Tibial nerve (tissue), 4 donors: ENCODE data around the gene RAB11FIP5.

Experiments used
- EP300 ChIP-seq, 2 donors: sonication (generic); formaldehyde crosslinking; IDR thresholded peaks; one replicate each; pipeline ENCODE4 v1.6.1; 2017; ENCODE audit warnings: antibody characterized with exemption in 2 of 2, mild to moderate bottlenecking in 1 of 2
- TF ChIP-seq, protein P1 (sequence below), 5 experiments: fragments of 200-600 bp in 3 of 5; fragments of 450-650 bp in 2 of 5; sonication (generic) in 3 of 5; IDR thresholded peaks; one replicate each; pipeline ENCODE4 v1.5.1; 2016 to 2019; ENCODE audit warnings: antibody characterized with exemption in 5 of 5, mild to moderate bottlenecking in 3 of 5, moderate library complexity in 2 of 5

DNA sequence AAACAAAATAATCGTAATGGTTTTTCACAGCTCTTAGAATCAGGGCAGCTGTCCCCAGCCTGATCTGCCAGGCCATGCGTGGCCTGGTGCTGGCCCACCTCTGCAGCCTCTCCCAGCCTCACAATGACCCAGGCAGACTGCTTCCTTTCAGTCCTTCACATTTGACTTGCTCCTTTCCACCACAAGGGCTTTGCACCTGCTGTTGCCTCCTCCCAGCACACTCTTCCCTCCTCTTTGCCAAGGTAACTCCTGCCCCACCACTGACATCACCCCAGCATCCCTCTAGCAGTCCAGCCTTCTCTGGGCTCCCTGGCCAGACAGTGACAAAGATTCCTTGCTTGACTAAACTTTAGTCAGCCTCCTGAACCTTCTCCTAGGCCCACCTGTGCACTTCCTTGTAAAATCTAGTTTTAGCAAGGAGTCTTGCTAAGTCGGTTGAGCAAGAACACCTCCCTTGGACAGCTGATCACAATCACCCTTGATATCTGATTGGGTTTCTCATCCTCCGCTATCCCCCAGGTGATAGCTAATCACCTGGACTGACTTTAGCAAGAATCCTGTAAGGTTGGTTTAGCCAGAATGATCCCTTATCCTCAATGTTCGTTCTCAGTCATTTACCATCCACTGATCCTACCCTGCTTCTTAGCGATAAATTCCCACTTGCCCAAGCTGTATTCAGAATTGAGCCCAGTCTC, 16.2 kb upstream of the RAB11FIP5 start:
- TF ChIP-seq, protein P1, sequence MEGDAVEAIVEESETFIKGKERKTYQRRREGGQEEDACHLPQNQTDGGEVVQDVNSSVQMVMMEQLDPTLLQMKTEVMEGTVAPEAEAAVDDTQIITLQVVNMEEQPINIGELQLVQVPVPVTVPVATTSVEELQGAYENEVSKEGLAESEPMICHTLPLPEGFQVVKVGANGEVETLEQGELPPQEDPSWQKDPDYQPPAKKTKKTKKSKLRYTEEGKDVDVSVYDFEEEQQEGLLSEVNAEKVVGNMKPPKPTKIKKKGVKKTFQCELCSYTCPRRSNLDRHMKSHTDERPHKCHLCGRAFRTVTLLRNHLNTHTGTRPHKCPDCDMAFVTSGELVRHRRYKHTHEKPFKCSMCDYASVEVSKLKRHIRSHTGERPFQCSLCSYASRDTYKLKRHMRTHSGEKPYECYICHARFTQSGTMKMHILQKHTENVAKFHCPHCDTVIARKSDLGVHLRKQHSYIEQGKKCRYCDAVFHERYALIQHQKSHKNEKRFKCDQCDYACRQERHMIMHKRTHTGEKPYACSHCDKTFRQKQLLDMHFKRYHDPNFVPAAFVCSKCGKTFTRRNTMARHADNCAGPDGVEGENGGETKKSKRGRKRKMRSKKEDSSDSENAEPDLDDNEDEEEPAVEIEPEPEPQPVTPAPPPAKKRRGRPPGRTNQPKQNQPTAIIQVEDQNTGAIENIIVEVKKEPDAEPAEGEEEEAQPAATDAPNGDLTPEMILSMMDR (IDR thresholded peaks at IDR 0.05) = no peak
- no peak for TF ChIP-seq EP300 (IDR thresholded peaks at IDR 0.05)
